IPS-18a (cell line): ENCODE data around the gene TK2.
"Not testable (repeated sequence)": the region's sequence is repeated elsewhere in the genome, so short reads cannot be mapped to it uniquely, and the experiment has no call there.

ENCODE experiments used
- H3K27ac ChIP-seq: one replicate; pipeline ENCODE4 v1.5.1; 2013; ENCODE audit warnings: low read length
- H3K27me3 ChIP-seq: one replicate; pipeline ENCODE4 v1.6.1; 2013; ENCODE audit warnings: mild to moderate bottlenecking, low read length; ENCODE audit not compliant: control insufficient read depth, insufficient read depth
- H3K36me3 ChIP-seq: one replicate; pipeline ENCODE4 v1.6.1; 2013; ENCODE audit warnings: low read depth, low read length; ENCODE audit not compliant: control insufficient read depth
- H3K4me1 ChIP-seq: one replicate; pipeline ENCODE4 v1.6.1; 2013; ENCODE audit warnings: low read depth, low read length; ENCODE audit not compliant: control insufficient read depth
- H3K4me3 ChIP-seq: one replicate; pipeline ENCODE4 v1.5.1; 2013; ENCODE audit warnings: low read length
- H3K9ac ChIP-seq: one replicate; pipeline ENCODE4 v1.6.1; 2013; ENCODE audit warnings: mild to moderate bottlenecking, low read length, moderate library complexity
- H3K9me3 ChIP-seq: one replicate; pipeline ENCODE4 v1.6.1; 2013; ENCODE audit warnings: low read depth, low read length; ENCODE audit not compliant: control insufficient read depth

The TK2 gene

GRCh38 chr16:66568355-66568754 is 18.4 kb upstream of the TK2 start:
- no peak overlapping the region for H3K4me3 ChIP-seq
- H3K27ac ChIP-seq, result no peak overlapping the region
- H3K36me3 ChIP-seq, result no peaks in the 10 kb centered on the region
- H3K4me1 ChIP-seq, result no peaks in the 10 kb centered on the region
- H3K9me3 ChIP-seq, result no peaks in the 10 kb centered on the region
- H3K27me3 ChIP-seq, result no peaks in the 10 kb centered on the region
- no peak overlapping the region for H3K9ac ChIP-seq

GRCh38 chr16:66567270-66567669 is 17.3 kb upstream of the TK2 start:
- not testable (repeated sequence) for H3K27me3 ChIP-seq, H3K4me1 ChIP-seq, H3K36me3 ChIP-seq, H3K4me3 ChIP-seq, H3K9ac ChIP-seq, H3K9me3 ChIP-seq, H3K27ac ChIP-seq

GRCh38 chr16:66566051-66566901 is 16.4 kb upstream of the TK2 start, which contains the start of gene CMTM1:
TSS of gene CMTM1 (plus strand) at chr16:66566439. CDS start at chr16:66566514, 75 bp downstream.
- Histone ChIP-seq H3K4me3 (no peak within 1 kb of the TSS), H3K9ac (no peak within 1 kb of the TSS), H3K27me3 (no peaks in the 10 kb centered on the region), H3K4me1 (no peaks in the 10 kb centered on the region), H3K27ac (no peak within 1 kb of the TSS), H3K9me3 (no peaks in the 10 kb centered on the region), H3K36me3 (no peaks in the 10 kb centered on the region)

GRCh38 chr16:66563574-66564334 is 13.8 kb upstream of the TK2 start:
- no peak overlapping the region for H3K9ac ChIP-seq
- peaks cover 3% of the 10 kb centered on the region for H3K36me3 ChIP-seq
- no peak overlapping the region for H3K27ac ChIP-seq
- no peaks in the 10 kb centered on the region for H3K9me3 ChIP-seq
- no peaks in the 10 kb centered on the region for H3K27me3 ChIP-seq
- no peaks in the 10 kb centered on the region for H3K4me1 ChIP-seq
- no peak overlapping the region for H3K4me3 ChIP-seq

GRCh38 chr16:66562986-66563385 is 13.1 kb upstream of the TK2 start:
- no peak overlapping the region for H3K4me3 ChIP-seq
- H3K9ac ChIP-seq, result no peak overlapping the region
- no peaks in the 10 kb centered on the region for H3K27me3 ChIP-seq
- peaks cover 3% of the 10 kb centered on the region for H3K36me3 ChIP-seq
- H3K27ac ChIP-seq, result no peak overlapping the region
- no peaks in the 10 kb centered on the region for H3K9me3 ChIP-seq
- no peaks in the 10 kb centered on the region for H3K4me1 ChIP-seq

GRCh38 chr16:66562409-66562808 is 12.5 kb upstream of the TK2 start:
- Histone ChIP-seq H3K9me3 (no peaks in the 10 kb centered on the region), H3K27ac (no peak overlapping the region), H3K4me3 (no peak overlapping the region), H3K27me3 (no peaks in the 10 kb centered on the region), H3K9ac (no peak overlapping the region), H3K4me1 (no peaks in the 10 kb centered on the region), H3K36me3 (peaks cover 3% of the 10 kb centered on the region)

GRCh38 chr16:66561381-66562080 is 11.6 kb upstream of the TK2 start:
- H3K4me3 ChIP-seq, result no peak overlapping the region
- H3K36me3 ChIP-seq, result peaks cover 3% of the 10 kb centered on the region
- no peak overlapping the region for H3K9ac ChIP-seq
- H3K4me1 ChIP-seq, result no peaks in the 10 kb centered on the region
- H3K9me3 ChIP-seq, result no peaks in the 10 kb centered on the region
- H3K27ac ChIP-seq, result no peak overlapping the region
- no peaks in the 10 kb centered on the region for H3K27me3 ChIP-seq

- Histone ChIP-seq H3K27me3 (no peaks in the 10 kb centered on the region), H3K4me3 (no peak overlapping the region), H3K36me3 (peaks cover 5% of the 10 kb centered on the region), H3K9ac (no peak overlapping the region), H3K4me1 (no peaks in the 10 kb centered on the region), H3K27ac (no peak overlapping the region), H3K9me3 (no peaks in the 10 kb centered on the region)
These were observed 10.2 kb upstream of the TK2 start for GRCh38 chr16:66560107-66560506.

- H3K4me1 ChIP-seq, result peaks cover 5% of the 10 kb centered on the region
- H3K36me3 ChIP-seq, result peaks cover 2% of the 10 kb centered on the region
- H3K27me3 ChIP-seq, result peaks cover 17% of the 10 kb centered on the region
- no peak overlapping the region for H3K9ac ChIP-seq
- no peak overlapping the region for H3K27ac ChIP-seq
- no peak overlapping the region for H3K4me3 ChIP-seq
- H3K9me3 ChIP-seq, result no peaks in the 10 kb centered on the region
These were observed 4.6 kb upstream of the TK2 start for GRCh38 chr16:66554495-66554894.

- no peaks in the 10 kb centered on the region for H3K9me3 ChIP-seq
- H3K27ac ChIP-seq, result no peak overlapping the region
- H3K4me3 ChIP-seq, result no peak overlapping the region
- H3K9ac ChIP-seq, result no peak overlapping the region
- peaks cover 5% of the 10 kb centered on the region for H3K4me1 ChIP-seq
- H3K36me3 ChIP-seq, result peaks cover 2% of the 10 kb centered on the region
- H3K27me3 ChIP-seq, result peaks cover 17% of the 10 kb centered on the region
These were observed 4.1 kb upstream of the TK2 start for GRCh38 chr16:66554021-66554420.

- Histone ChIP-seq H3K4me3 (peak overlapping the region; percentile 43), H3K9me3 (no peaks in the 10 kb centered on the region), H3K27ac (no peak overlapping the region), H3K36me3 (peaks cover 2% of the 10 kb centered on the region), H3K9ac (no peak overlapping the region), H3K27me3 (peaks cover 17% of the 10 kb centered on the region), H3K4me1 (peaks cover 5% of the 10 kb centered on the region)
These were observed 3.3 kb upstream of the TK2 start for GRCh38 chr16:66553223-66553622.
